GM12878 (cell line): ENCODE measurements around the gene OR7D2. TPM values are rescaled to one million over a fixed set of nuclear protein-coding genes. Genes with fewer than 3 reads are reported as not detected.

Source experiments
- BHLHE40 ChIP-seq, 2 experiments: fragments of 450-650 bp in 1 of 2; IDR thresholded peaks; 2 replicates each; pipeline ENCODE4 v1.6.1; 2011 to 2017; ENCODE audit warnings: low read depth in 2 of 2, borderline replicate concordance in 1 of 2, improper control_type of control experiment in 1 of 2, low read length in 1 of 2, mild to moderate bottlenecking in 1 of 2
- CBX5 ChIP-seq: sonication (generic); IDR thresholded peaks from 2 replicates; pipeline ENCODE4 v1.6.1; 2016; ENCODE audit warnings: low read depth, moderate library complexity, mild to moderate bottlenecking, inconsistent platforms
- CHD2 ChIP-seq: IDR thresholded peaks from 2 replicates; pipeline ENCODE4 v1.6.1; 2011; ENCODE audit warnings: low read depth, low read length, improper control_type of control experiment, borderline replicate concordance
- EED ChIP-seq: sonication (generic); IDR thresholded peaks from 2 replicates; pipeline ENCODE4 v1.6.1; 2016; ENCODE audit warnings: antibody characterized with exemption, low read depth
- HSF1 ChIP-seq: fragments of 150-350 bp; IDR thresholded peaks from 2 replicates; pipeline ENCODE4 v1.6.1; 2014; ENCODE audit warnings: mild to moderate bottlenecking, low read depth, low read length
- IKZF2 ChIP-seq, 2 experiments: fragments of 450-650 bp; IDR thresholded peaks; 2 replicates each; pipeline ENCODE4 v1.6.1; 2017; ENCODE audit warnings: mild to moderate bottlenecking in 2 of 2, moderate library complexity in 2 of 2
- MEF2B ChIP-seq: fragments of 450-650 bp; IDR thresholded peaks from 2 replicates; pipeline ENCODE4 v1.6.1; 2018; ENCODE audit warnings: mild to moderate bottlenecking, moderate library complexity; ENCODE audit not compliant: partially characterized antibody, poor library complexity, severe bottlenecking
- MLLT1 ChIP-seq: fragments of 450-650 bp; IDR thresholded peaks from 2 replicates; pipeline ENCODE4 v1.6.1; 2016; ENCODE audit warnings: mild to moderate bottlenecking
- MTA3 ChIP-seq: IDR thresholded peaks from 2 replicates; pipeline ENCODE4 v1.6.1; 2012; ENCODE audit warnings: low read length, inconsistent platforms, borderline replicate concordance
- MXI1 ChIP-seq: fragments of 150-350 bp; IDR thresholded peaks from 2 replicates; pipeline ENCODE4 v1.6.1; 2011; ENCODE audit warnings: low read depth, mild to moderate bottlenecking, inconsistent platforms, low read length, improper control_type of control experiment
- NBN ChIP-seq: fragments of 450-650 bp; IDR thresholded peaks from 2 replicates; pipeline ENCODE4 v1.6.1; 2016
- NFYB ChIP-seq: IDR thresholded peaks from 2 replicates; pipeline ENCODE4 v1.6.1; 2011; ENCODE audit warnings: low read depth, mild to moderate bottlenecking, low read length, improper control_type of control experiment, moderate library complexity; ENCODE audit not compliant: insufficient read depth
- PAX8 ChIP-seq: fragments of 450-650 bp; IDR thresholded peaks from 2 replicates; pipeline ENCODE4 v1.6.1; 2017; ENCODE audit warnings: mild to moderate bottlenecking, moderate library complexity
- PKNOX1 ChIP-seq: fragments of 450-650 bp; IDR thresholded peaks from 2 replicates; pipeline ENCODE4 v1.6.1; 2016; ENCODE audit warnings: mild to moderate bottlenecking
- POLR2AphosphoS2 ChIP-seq: IDR thresholded peaks from 2 replicates; pipeline ENCODE4 v1.6.1; 2011; ENCODE audit warnings: low read depth, mild to moderate bottlenecking, low read length, improper control_type of control experiment, moderate library complexity
- SIX5 ChIP-seq: IDR thresholded peaks from 2 replicates; pipeline ENCODE4 v1.6.1; 2011; ENCODE audit warnings: mild to moderate bottlenecking, low read depth, low read length, moderate library complexity; ENCODE audit not compliant: severe bottlenecking
- TCF3 ChIP-seq: IDR thresholded peaks from 2 replicates; pipeline ENCODE4 v1.6.1; 2012; ENCODE audit warnings: low read depth, mild to moderate bottlenecking, low read length, borderline replicate concordance; ENCODE audit not compliant: insufficient read depth
- ZBTB40 ChIP-seq: fragments of 450-650 bp; IDR thresholded peaks from 2 replicates; pipeline ENCODE4 v1.6.1; 2016; ENCODE audit warnings: mild to moderate bottlenecking, moderate library complexity, borderline replicate concordance
- ZNF207 ChIP-seq: fragments of 450-650 bp; IDR thresholded peaks from 2 replicates; pipeline ENCODE4 v1.6.1; 2014; ENCODE audit warnings: antibody characterized with exemption, mild to moderate bottlenecking, borderline replicate concordance
- ZNF217 ChIP-seq: fragments of 450-650 bp; IDR thresholded peaks from 2 replicates; pipeline ENCODE4 v1.6.1; 2017; ENCODE audit warnings: antibody characterized with exemption, mild to moderate bottlenecking
- ZNF622 ChIP-seq: fragments of 450-650 bp; IDR thresholded peaks from 2 replicates; pipeline ENCODE4 v1.6.1; 2017; ENCODE audit warnings: mild to moderate bottlenecking, inconsistent platforms
- ZZZ3 ChIP-seq: IDR thresholded peaks from 2 replicates; pipeline ENCODE4 v1.6.1; 2011; ENCODE audit warnings: low read depth; ENCODE audit not compliant: control insufficient read depth, insufficient read length
- polyA plus RNA-seq, 11 experiments: library from polyadenylated mRNA; depleted of rRNA in 4 of 11; unstranded in 6 of 11; stranded (reverse) in 5 of 11; fragments of >200 nt; fragmentation: Nextera tagmentation in 4 of 11; fragmentation: Illumina TruSeq in 1 of 11; extraction: Ambion mirVana in 4 of 11; extraction: Trizol in 1 of 11; gene quantifications; 1 replicate in 1 of 11; 2 replicates in 10 of 11; pipeline versions ENCODE4 v1.2.1 to v1.2.3, GENCODE V29; 2011 to 2016; ENCODE audit warnings: inconsistent platforms in 2 of 11, missing spikeins in 2 of 11, low read depth in 1 of 11
- total RNA-seq, 4 experiments: library from RNA; depleted of rRNA in 3 of 4; stranded (reverse); fragments of >200 nt in 3 of 4; fragmentation: Illumina TruSeq in 1 of 4; extraction: Trizol in 1 of 4; gene quantifications; 2 replicates each; pipeline versions ENCODE4 v1.2.1 to v1.2.3, GENCODE V29; 2013 to 2021

OR7D2 gene
- total and polyA plus RNA-seq, 10 of the 15 experiments (the other 5 are each of a cell fraction or from before 2014, with no cell fraction given) = 0.04 TPM; not detected in 9

- peak in 1 of 2 experiments; percentile 58; a peak in 2 of 4 replicates for TF ChIP-seq BHLHE40 (IDR thresholded peaks at IDR 0.05; ENCODE audit: borderline replicate concordance in 1 of 2, low read depth in 2 of 2, low read length in 1 of 2)
- TF ChIP-seq ZNF622 = no peak
- TF ChIP-seq PKNOX1 = peak; percentile 77
- TF ChIP-seq POLR2AphosphoS2 = peak; percentile 65; the same call in 1 of the 2 replicates
- peak; percentile 71 for TF ChIP-seq MXI1
- peak; percentile 81; the same call in 1 of the 2 replicates for TF ChIP-seq NBN
- TF ChIP-seq PAX8 = no peak
- TF ChIP-seq MEF2B = peak; percentile 69
- TF ChIP-seq CHD2 = peak; percentile 99
- no peak for TF ChIP-seq ZNF217
- TF ChIP-seq MLLT1 = 0 out of 2 replicates have a peak, but pooled peaks have one; percentile 41
- TF ChIP-seq NFYB = no peak
- TF ChIP-seq IKZF2 (IDR thresholded peaks at IDR 0.05) = peak in 1 of 2 experiments; percentile 20; a peak in 1 of 4 replicates
- no peak for TF ChIP-seq TCF3
- TF ChIP-seq SIX5 = peak; percentile 95
- TF ChIP-seq MTA3 = no peak
- TF ChIP-seq CBX5 = 0 out of 2 replicates have a peak, but pooled peaks have one; percentile 53
- peak; percentile 82; the same call in 1 of the 2 replicates for TF ChIP-seq ZBTB40
- no peak for TF ChIP-seq HSF1
- no peak for TF ChIP-seq ZZZ3
- TF ChIP-seq EED = no peak
- TF ChIP-seq ZNF207 = peak; percentile 91
Measured at GRCh38 chr19:9140159-9140874, 38.5 kb upstream of the OR7D2 start, which contains the start of gene ZNF317 (continued).
